Testis (tissue), 3 donors: ENCODE data around the gene TM4SF1. TPM values are rescaled to one million over a fixed set of nuclear protein-coding genes. Genes with fewer than 3 reads are reported as not detected.
"Not testable (repeated sequence)": the region's sequence is repeated elsewhere in the genome, so short reads cannot be mapped to it uniquely, and the experiment has no call there.

Experiments used
- DNase-seq: peaks from one replicate; pipeline ENCODE4 v3.0.0-alpha.2; 2019
- H3K27ac ChIP-seq, 2 donors: fragments of 200-600 bp; sonication (generic); one replicate each; pipeline ENCODE4 v1.5.1; 2019
- H3K27me3 ChIP-seq: fragments of 200-600 bp; sonication (generic); one replicate; pipeline ENCODE4 v1.5.1; 2019
- H3K36me3 ChIP-seq: fragments of 200-600 bp; sonication (generic); one replicate; pipeline ENCODE4 v1.5.1; 2017; ENCODE audit warnings: low read depth; ENCODE audit errors: missing control alignments
- H3K4me1 ChIP-seq: fragments of 200-600 bp; sonication (generic); one replicate; pipeline ENCODE4 v1.5.1; 2019
- H3K4me3 ChIP-seq, 2 donors: fragments of 200-600 bp; sonication (generic); one replicate each; pipeline ENCODE4 v1.5.1; 2017 to 2019
- H3K9me3 ChIP-seq: fragments of 200-600 bp; sonication (generic); one replicate; pipeline ENCODE4 v1.5.1; 2017
- POLR2A ChIP-seq: fragments of 450-650 bp; IDR thresholded peaks from one replicate; pipeline ENCODE4 v1.6.1; 2017; ENCODE audit warnings: antibody characterized with exemption, mild to moderate bottlenecking, moderate library complexity
- WGBS, 2 donors: methylation state at CpG; one replicate each; pipeline ENCODE4 v1.1.5; 2018; 5-methylcytosine and 5-hydroxymethylcytosine counted together
- intact Hi-C: fragments of 100-400 bp; cut with DNase I; formaldehyde crosslinking; loops from one replicate; pipeline ENCODE4 v1.15.1; 2023; ENCODE audit warnings: low total_unique reads
- polyA plus RNA-seq: library from polyadenylated mRNA; stranded (reverse); fragments of 350-450 nt; fragmentation: Illumina TruSeq; extraction: RNeasy Lipid Tissue Mini Kit (QIAGEN cat#74804); gene quantifications from one replicate; pipeline ENCODE4 v1.2.3, GENCODE V29; 2014; ENCODE audit warnings: low read depth, low replicate concordance; ENCODE audit not compliant: insufficient read depth
- total RNA-seq, 2 donors: library from RNA; depleted of rRNA; stranded (reverse); fragments of >200 nt; gene quantifications; one replicate each; pipeline ENCODE4 v1.2.3, GENCODE V29; 2016
- TF ChIP-seq, protein P1 (sequence below), 3 experiments: fragments of 450-650 bp in 2 of 3; fragments of 200-600 bp in 1 of 3; sonication (generic) in 1 of 3; IDR thresholded peaks; one replicate each; pipeline ENCODE4 v1.5.1; 2016 to 2019; ENCODE audit warnings: antibody characterized with exemption in 3 of 3, mild to moderate bottlenecking in 2 of 3, moderate library complexity in 1 of 3

The TM4SF1 gene
- total and polyA plus RNA-seq, 3 donors from 2014 or later, result 16.2 to 62.7 (median 24.9) TPM

DNA sequence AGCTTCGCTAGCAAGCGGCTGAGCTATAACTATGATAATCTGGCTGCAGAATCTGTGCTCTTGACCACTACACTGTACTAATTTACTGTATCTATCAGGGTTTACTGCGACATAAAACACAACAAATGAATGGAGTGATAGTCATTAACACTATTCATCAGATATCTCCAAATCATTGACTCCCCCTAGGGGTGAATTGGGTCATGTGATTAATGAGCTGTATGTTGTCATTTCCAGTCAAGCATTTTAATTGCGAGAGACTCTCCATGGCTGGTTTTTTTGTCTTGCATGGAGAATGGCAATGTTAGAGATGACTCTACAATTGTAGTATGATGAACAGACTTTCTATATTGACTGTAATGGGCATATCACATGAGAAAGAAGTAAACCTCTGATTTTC is 33.5 kb downstream of the TM4SF1 start:
- DNase-seq, result no peak
- TF ChIP-seq, protein P1, sequence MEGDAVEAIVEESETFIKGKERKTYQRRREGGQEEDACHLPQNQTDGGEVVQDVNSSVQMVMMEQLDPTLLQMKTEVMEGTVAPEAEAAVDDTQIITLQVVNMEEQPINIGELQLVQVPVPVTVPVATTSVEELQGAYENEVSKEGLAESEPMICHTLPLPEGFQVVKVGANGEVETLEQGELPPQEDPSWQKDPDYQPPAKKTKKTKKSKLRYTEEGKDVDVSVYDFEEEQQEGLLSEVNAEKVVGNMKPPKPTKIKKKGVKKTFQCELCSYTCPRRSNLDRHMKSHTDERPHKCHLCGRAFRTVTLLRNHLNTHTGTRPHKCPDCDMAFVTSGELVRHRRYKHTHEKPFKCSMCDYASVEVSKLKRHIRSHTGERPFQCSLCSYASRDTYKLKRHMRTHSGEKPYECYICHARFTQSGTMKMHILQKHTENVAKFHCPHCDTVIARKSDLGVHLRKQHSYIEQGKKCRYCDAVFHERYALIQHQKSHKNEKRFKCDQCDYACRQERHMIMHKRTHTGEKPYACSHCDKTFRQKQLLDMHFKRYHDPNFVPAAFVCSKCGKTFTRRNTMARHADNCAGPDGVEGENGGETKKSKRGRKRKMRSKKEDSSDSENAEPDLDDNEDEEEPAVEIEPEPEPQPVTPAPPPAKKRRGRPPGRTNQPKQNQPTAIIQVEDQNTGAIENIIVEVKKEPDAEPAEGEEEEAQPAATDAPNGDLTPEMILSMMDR (IDR thresholded peaks at IDR 0.05), result peak in 1 of 3 experiments; percentile 4
- TF ChIP-seq POLR2A, result no peak
- Histone ChIP-seq H3K27me3 (no peaks in the 10 kb centered on the region), H3K36me3 (no peaks in the 10 kb centered on the region), H3K4me1 (peaks cover 13% of the 10 kb centered on the region), H3K9me3 (no peaks in the 10 kb centered on the region), H3K4me3 (no peak overlapping the region), H3K27ac (no peak overlapping the region)
- 83 to 86% methylated on average over 4 of the region's 4 CpGs for WGBS, 2 donors
- intact Hi-C loops, result no loop called here

GRCh38 chr3:149342413-149343380 is 34.8 kb downstream of the TM4SF1 start:
- intact Hi-C loops, result no loop called here
- TF ChIP-seq, protein P1 (IDR thresholded peaks at IDR 0.05), result no peak
- no peak for TF ChIP-seq POLR2A
- no peak for DNase-seq
- H3K27ac ChIP-seq, result no peak overlapping the region
- H3K9me3 ChIP-seq, result no peaks in the 10 kb centered on the region
- H3K36me3 ChIP-seq, result no peaks in the 10 kb centered on the region
- H3K4me3 ChIP-seq, result no peak overlapping the region
- WGBS, 2 donors, result 89 to 92% methylated on average over 4 of the region's 4 CpGs
- H3K27me3 ChIP-seq, result no peaks in the 10 kb centered on the region
- peaks cover 13% of the 10 kb centered on the region for H3K4me1 ChIP-seq

- peak; percentile 35 for DNase-seq
- H3K27ac ChIP-seq, result peak overlapping the region; percentile 72 to 87
- H3K27me3 ChIP-seq, result no peaks in the 10 kb centered on the region
- H3K36me3 ChIP-seq, result no peaks in the 10 kb centered on the region
- H3K4me3 ChIP-seq, result no peak overlapping the region
- TF ChIP-seq POLR2A, result no peak
- TF ChIP-seq, protein P1 (IDR thresholded peaks at IDR 0.05), result no peak
- H3K4me1 ChIP-seq, result peaks cover 20% of the 10 kb centered on the region
- no peaks in the 10 kb centered on the region for H3K9me3 ChIP-seq
- 20 to 34% methylated on average over 1 of the region's 1 CpG for WGBS, 2 donors
- intact Hi-C loops, result no loop called here
Observed at GRCh38 chr3:149340310-149340933, 37.0 kb downstream of the TM4SF1 start.

DNA sequence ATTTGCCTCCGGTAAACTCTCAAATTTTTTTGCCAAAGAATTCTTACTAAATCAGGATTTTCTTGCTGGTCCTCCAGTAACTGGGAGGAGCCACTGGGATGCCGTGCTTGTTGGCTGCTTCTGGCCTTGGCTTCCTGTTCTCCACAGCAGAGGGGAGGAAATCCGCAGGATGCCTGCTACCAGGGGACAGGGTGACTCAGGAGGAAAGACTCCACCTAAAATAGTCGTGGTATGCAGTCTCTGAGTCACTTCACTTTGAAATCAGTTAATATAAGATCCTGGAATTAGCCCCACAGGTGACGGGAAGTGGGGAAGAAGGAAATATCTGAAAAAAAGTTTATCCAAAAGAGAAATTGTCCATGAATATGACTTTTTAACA is 37.5 kb downstream of the TM4SF1 start:
- H3K36me3 ChIP-seq, result no peaks in the 10 kb centered on the region
- no peaks in the 10 kb centered on the region for H3K9me3 ChIP-seq
- no peaks in the 10 kb centered on the region for H3K27me3 ChIP-seq
- peaks cover 20% of the 10 kb centered on the region for H3K4me1 ChIP-seq
- TF ChIP-seq, protein P1 (IDR thresholded peaks at IDR 0.05), result no peak
- TF ChIP-seq POLR2A, result no peak
- no peak overlapping the region for H3K4me3 ChIP-seq
- 21 to 49% methylated on average over 5 of the region's 5 CpGs for WGBS, 2 donors
- peak; percentile 70 for DNase-seq
- intact Hi-C loops, result no loop called here
- H3K27ac ChIP-seq, result peak overlapping the region; percentile 72 to 87

- H3K9me3 ChIP-seq, H3K27me3 ChIP-seq, DNase-seq, H3K4me3 ChIP-seq, intact Hi-C loops, H3K36me3 ChIP-seq, H3K27ac ChIP-seq: not testable (repeated sequence)
- peaks cover 29% of the 10 kb centered on the region for H3K4me1 ChIP-seq
- 48 to 88% methylated on average over 1 of the region's 1 CpG for WGBS, 2 donors
Observed at GRCh38 chr3:149337486-149337885, 40.0 kb downstream of the TM4SF1 start.
